Measurements from ENCODE around the gene WSCD2.

DNA sequence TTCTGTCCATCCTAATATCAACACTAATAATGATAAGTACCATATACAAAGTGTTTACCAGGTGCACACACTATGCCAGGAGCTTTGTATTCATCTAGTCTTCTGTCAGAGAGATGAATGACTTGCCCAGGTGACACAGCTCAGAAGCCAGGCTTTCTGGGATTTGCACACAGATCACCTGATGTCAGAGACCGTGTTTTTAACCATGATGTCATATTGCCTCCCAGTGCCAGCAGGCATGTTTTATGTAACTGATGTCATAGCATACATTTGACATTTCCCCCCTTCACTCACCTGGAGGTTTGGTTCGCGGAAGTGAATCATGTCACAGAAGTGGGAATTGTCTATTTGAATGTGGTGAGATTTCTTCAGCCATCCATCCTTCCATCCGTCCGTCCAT, 5.7 kb downstream of the WSCD2 start:
- TF ChIP-seq, protein P1, sequence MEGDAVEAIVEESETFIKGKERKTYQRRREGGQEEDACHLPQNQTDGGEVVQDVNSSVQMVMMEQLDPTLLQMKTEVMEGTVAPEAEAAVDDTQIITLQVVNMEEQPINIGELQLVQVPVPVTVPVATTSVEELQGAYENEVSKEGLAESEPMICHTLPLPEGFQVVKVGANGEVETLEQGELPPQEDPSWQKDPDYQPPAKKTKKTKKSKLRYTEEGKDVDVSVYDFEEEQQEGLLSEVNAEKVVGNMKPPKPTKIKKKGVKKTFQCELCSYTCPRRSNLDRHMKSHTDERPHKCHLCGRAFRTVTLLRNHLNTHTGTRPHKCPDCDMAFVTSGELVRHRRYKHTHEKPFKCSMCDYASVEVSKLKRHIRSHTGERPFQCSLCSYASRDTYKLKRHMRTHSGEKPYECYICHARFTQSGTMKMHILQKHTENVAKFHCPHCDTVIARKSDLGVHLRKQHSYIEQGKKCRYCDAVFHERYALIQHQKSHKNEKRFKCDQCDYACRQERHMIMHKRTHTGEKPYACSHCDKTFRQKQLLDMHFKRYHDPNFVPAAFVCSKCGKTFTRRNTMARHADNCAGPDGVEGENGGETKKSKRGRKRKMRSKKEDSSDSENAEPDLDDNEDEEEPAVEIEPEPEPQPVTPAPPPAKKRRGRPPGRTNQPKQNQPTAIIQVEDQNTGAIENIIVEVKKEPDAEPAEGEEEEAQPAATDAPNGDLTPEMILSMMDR (optimal IDR thresholded peaks at IDR 0.05 in 1 of 3, IDR thresholded peaks at IDR 0.05 in 1 of 3, conservative IDR thresholded peaks at IDR 0.05 in 1 of 3; ENCODE audit: extremely low read depth in 1 of 3, insufficient read depth in 2 of 3, low read length in 3 of 3) = no peak
- TF ChIP-seq EZH2 (IDR thresholded peaks at IDR 0.05; ENCODE audit: low read length) = no peak
